DMS 273 (cell line): ENCODE measurements around the gene CLPSL2.

Experiments used
- DNase-seq: peaks from one replicate; lab custom pipeline; 2025; ENCODE audit not compliant: unreplicated experiment; lab: John Stamatoyannopoulos, UW

CLPSL2 gene

GRCh38 chr6:35786810-35787209 is 10.4 kb downstream of the CLPSL2 start:
- DNase-seq = no peak

GRCh38 chr6:35787266-35788218 is 11.1 kb downstream of the CLPSL2 start:
- DNase-seq = no peak

- DNase-seq = no peak
Measured at GRCh38 chr6:35788423-35788982, 12.1 kb downstream of the CLPSL2 start.

- DNase-seq = no peak
Measured at GRCh38 chr6:35790683-35791082, 14.3 kb downstream of the CLPSL2 start.

- no peak for DNase-seq
Measured at GRCh38 chr6:35794536-35795452, 18.4 kb downstream of the CLPSL2 start.

GRCh38 chr6:35795453-35796071 is 19.2 kb downstream of the CLPSL2 start:
- DNase-seq = no peak

GRCh38 chr6:35796236-35796635 is 19.8 kb downstream of the CLPSL2 start:
- no peak for DNase-seq

- DNase-seq = no peak
Measured at GRCh38 chr6:35797837-35798526, 21.6 kb downstream of the CLPSL2 start.

- no peak for DNase-seq
Measured at GRCh38 chr6:35798706-35799105, 22.3 kb downstream of the CLPSL2 start.

- DNase-seq = no peak
Measured at GRCh38 chr6:35801148-35801547, 24.8 kb downstream of the CLPSL2 start.

GRCh38 chr6:35804996-35805736 is 28.8 kb downstream of the CLPSL2 start, which contains the start of gene LHFPL5:
TSS of gene LHFPL5 (plus strand) at chr6:35805352. CDS start at chr6:35805671, 319 bp downstream.
- DNase-seq = peak; percentile 85

GRCh38 chr6:35808688-35809087 is 32.3 kb downstream of the CLPSL2 start:
- peak; percentile 94 for DNase-seq

- no peak for DNase-seq
Measured at GRCh38 chr6:35809809-35810208, 33.4 kb downstream of the CLPSL2 start.

GRCh38 chr6:35810971-35811698 is 34.7 kb downstream of the CLPSL2 start:
- no peak for DNase-seq

GRCh38 chr6:35811699-35811995 is 35.2 kb downstream of the CLPSL2 start:
- no peak for DNase-seq

GRCh38 chr6:35817515-35817914 is 41.1 kb downstream of the CLPSL2 start:
- no peak for DNase-seq

- no peak for DNase-seq
Measured at GRCh38 chr6:35823601-35824000, 47.2 kb downstream of the CLPSL2 start.

GRCh38 chr6:35824552-35825192 is 48.3 kb downstream of the CLPSL2 start:
- DNase-seq = no peak
